Glutamatergic neuron (in vitro differentiated cells): ENCODE results near the gene GNPDA2. TPM values are rescaled to one million over a fixed set of nuclear protein-coding genes. Genes with fewer than 3 reads are reported as not detected.
"Not testable (repeated sequence)": the region's sequence is repeated elsewhere in the genome, so short reads cannot be mapped to it uniquely, and the experiment has no call there.

ENCODE experiments used
- DNase-seq: peaks from one replicate; pipeline ENCODE4 v3.0.0; 2022
- H3K27ac Mint-ChIP-seq: one replicate; pipeline ENCODE4 v1.8.0; 2020; ENCODE audit warnings: mild to moderate bottlenecking, mixed read lengths, inconsistent platforms; ENCODE audit not compliant: unreplicated experiment
- H3K27me3 Mint-ChIP-seq: one replicate; pipeline ENCODE4 v1.8.0; 2020; ENCODE audit warnings: mild to moderate bottlenecking, moderate library complexity, mixed read lengths, inconsistent platforms; ENCODE audit not compliant: unreplicated experiment
- H3K36me3 Mint-ChIP-seq: one replicate; pipeline ENCODE4 v1.8.0; 2020; ENCODE audit warnings: mild to moderate bottlenecking, mixed read lengths, inconsistent platforms; ENCODE audit not compliant: unreplicated experiment
- H3K4me1 Mint-ChIP-seq: one replicate; pipeline ENCODE4 v1.8.0; 2020; ENCODE audit warnings: mild to moderate bottlenecking, low read depth, mixed read lengths, inconsistent platforms; ENCODE audit not compliant: unreplicated experiment
- H3K4me3 Mint-ChIP-seq: one replicate; pipeline ENCODE4 v1.8.0; 2020; ENCODE audit warnings: mild to moderate bottlenecking, mixed read lengths, inconsistent platforms; ENCODE audit not compliant: unreplicated experiment
- H3K9me3 Mint-ChIP-seq: one replicate; pipeline ENCODE4 v1.8.0; 2020; ENCODE audit warnings: mild to moderate bottlenecking, moderate library complexity, mixed read lengths, inconsistent platforms; ENCODE audit not compliant: unreplicated experiment
- total RNA-seq: library from RNA; stranded (reverse); fragmentation: NEBNext Ultra II Directional; extraction: Animal tissue kit (Norgen Biotek cat#: 25700); gene quantifications from one replicate; pipeline ENCODE4 v1.2.1, GENCODE V29; 2021; ENCODE audit not compliant: unreplicated experiment
- TF ChIP-seq, protein P1 (sequence below): fragments of 200-600 bp; sonication (generic); IDR thresholded peaks from one replicate; pipeline ENCODE4 v1.5.0; 2021; ENCODE audit not compliant: partially characterized antibody, unreplicated experiment

Gene GNPDA2
- total RNA-seq, 1 donor from 2014 or later: 10.1 TPM

GRCh38 chr4:44736900-44737299 is 10.5 kb upstream of the GNPDA2 start:
- no peaks in the 10 kb centered on the region for H3K9me3 Mint-ChIP-seq
- peaks cover 2% of the 10 kb centered on the region for H3K27me3 Mint-ChIP-seq
- no peaks in the 10 kb centered on the region for H3K36me3 Mint-ChIP-seq

GRCh38 chr4:44728694-44729093 is 2.3 kb upstream of the GNPDA2 start:
- H3K4me1 Mint-ChIP-seq: peaks cover 13% of the 10 kb centered on the region
- H3K4me3 Mint-ChIP-seq, H3K27me3 Mint-ChIP-seq, DNase-seq, H3K36me3 Mint-ChIP-seq, H3K9me3 Mint-ChIP-seq, H3K27ac Mint-ChIP-seq: not testable (repeated sequence)

More at GRCh38 chr4:44736900-44737299, 10.5 kb upstream of the GNPDA2 start:
- Mint-ChIP-seq H3K27ac (no peak overlapping the region), H3K4me1 (no peaks in the 10 kb centered on the region), H3K4me3 (no peak overlapping the region)
- DNase-seq: no peak
- TF ChIP-seq, protein P1, sequence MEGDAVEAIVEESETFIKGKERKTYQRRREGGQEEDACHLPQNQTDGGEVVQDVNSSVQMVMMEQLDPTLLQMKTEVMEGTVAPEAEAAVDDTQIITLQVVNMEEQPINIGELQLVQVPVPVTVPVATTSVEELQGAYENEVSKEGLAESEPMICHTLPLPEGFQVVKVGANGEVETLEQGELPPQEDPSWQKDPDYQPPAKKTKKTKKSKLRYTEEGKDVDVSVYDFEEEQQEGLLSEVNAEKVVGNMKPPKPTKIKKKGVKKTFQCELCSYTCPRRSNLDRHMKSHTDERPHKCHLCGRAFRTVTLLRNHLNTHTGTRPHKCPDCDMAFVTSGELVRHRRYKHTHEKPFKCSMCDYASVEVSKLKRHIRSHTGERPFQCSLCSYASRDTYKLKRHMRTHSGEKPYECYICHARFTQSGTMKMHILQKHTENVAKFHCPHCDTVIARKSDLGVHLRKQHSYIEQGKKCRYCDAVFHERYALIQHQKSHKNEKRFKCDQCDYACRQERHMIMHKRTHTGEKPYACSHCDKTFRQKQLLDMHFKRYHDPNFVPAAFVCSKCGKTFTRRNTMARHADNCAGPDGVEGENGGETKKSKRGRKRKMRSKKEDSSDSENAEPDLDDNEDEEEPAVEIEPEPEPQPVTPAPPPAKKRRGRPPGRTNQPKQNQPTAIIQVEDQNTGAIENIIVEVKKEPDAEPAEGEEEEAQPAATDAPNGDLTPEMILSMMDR: no peak

- DNase-seq: no peak
- Mint-ChIP-seq H3K27ac (no peak overlapping the region), H3K27me3 (peaks cover 6% of the 10 kb centered on the region), H3K36me3 (no peaks in the 10 kb centered on the region), H3K4me3 (no peak overlapping the region), H3K4me1 (peaks cover 13% of the 10 kb centered on the region), H3K9me3 (peaks cover 3% of the 10 kb centered on the region)
- TF ChIP-seq, protein P1: no peak
These were observed 1.1 kb upstream of the GNPDA2 start for GRCh38 chr4:44727471-44727870.

- peaks cover 6% of the 10 kb centered on the region for H3K27me3 Mint-ChIP-seq
- H3K4me3 Mint-ChIP-seq: peak overlapping the region; percentile 93
- no peaks in the 10 kb centered on the region for H3K36me3 Mint-ChIP-seq
- TF ChIP-seq, protein P1: no peak
- H3K27ac Mint-ChIP-seq: peak overlapping the region; percentile 91
- peaks cover 3% of the 10 kb centered on the region for H3K9me3 Mint-ChIP-seq
- H3K4me1 Mint-ChIP-seq: peaks cover 13% of the 10 kb centered on the region
- no peak for DNase-seq
These were observed 674 bp downstream of the GNPDA2 start for GRCh38 chr4:44725726-44726037.

GRCh38 chr4:44725166-44725565 is 1.2 kb downstream of the GNPDA2 start:
- peak overlapping the region; percentile 91 for H3K27ac Mint-ChIP-seq
- peaks cover 6% of the 10 kb centered on the region for H3K27me3 Mint-ChIP-seq
- TF ChIP-seq, protein P1: no peak
- peaks cover 18% of the 10 kb centered on the region for H3K4me1 Mint-ChIP-seq
- no peaks in the 10 kb centered on the region for H3K36me3 Mint-ChIP-seq
- peaks cover 3% of the 10 kb centered on the region for H3K9me3 Mint-ChIP-seq
- H3K4me3 Mint-ChIP-seq: peak overlapping the region; percentile 93
- no peak for DNase-seq

- peaks cover 3% of the 10 kb centered on the region for H3K9me3 Mint-ChIP-seq
- H3K4me1 Mint-ChIP-seq: peaks cover 31% of the 10 kb centered on the region
- H3K27me3 Mint-ChIP-seq: peaks cover 6% of the 10 kb centered on the region
- H3K4me3 Mint-ChIP-seq: no peak overlapping the region
- no peak for DNase-seq
- TF ChIP-seq, protein P1: no peak
- H3K36me3 Mint-ChIP-seq: no peaks in the 10 kb centered on the region
- no peak overlapping the region for H3K27ac Mint-ChIP-seq
These were observed 4.4 kb downstream of the GNPDA2 start for GRCh38 chr4:44722001-44722400.
